ENCODE results near the gene TMEM179. TPM values are rescaled to one million over a fixed set of nuclear protein-coding genes. Genes with fewer than 3 reads are reported as not detected.
A peak's percentile ranks its signal among the peaks of the same experiment; 100 is the strongest.

The TMEM179 gene
- total and polyA plus RNA-seq, 2 of the 8 experiments (the other 6 are each of a cell fraction or from before 2014, with no cell fraction given), result 2.9 to 4.0 TPM

GRCh38 chr14:104547310-104547997 lies 57.1 kb downstream of the TMEM179 start:
- Histone ChIP-seq H3K23me2 (ENCODE audit: low read depth, low read length) (peaks cover 2% of the 10 kb centered on the region; the same call in 1 of the 2 replicates), H3K27me3 (replicated peaks in 1 of 4; ENCODE audit: control insufficient read depth in 3 of 4, extremely low read depth in 1 of 4, insufficient read depth in 3 of 4, low read length in 3 of 4) (no peaks in the 10 kb centered on the region; a peak in 1 of 7 replicates), H3K56ac (replicated peaks; ENCODE audit: insufficient read length, low read depth, low read length) (no peak overlapping the region), H3K36me3 (ENCODE audit: control insufficient read depth in 2 of 4, insufficient read depth in 4 of 4, low read length in 3 of 4) (no peaks in the 10 kb centered on the region), H2BK20ac (ENCODE audit: low read length) (no peak overlapping the region), H4K20me1 (replicated peaks in 1 of 2; ENCODE audit: control insufficient read depth in 1 of 2, insufficient read depth in 2 of 2, low read length in 2 of 2) (peaks cover 0 to 3% of the 10 kb centered on the region in 2 experiments), H4K5ac (ENCODE audit: insufficient read length, low read depth, low read length) (no peak overlapping the region), H4K8ac (ENCODE audit: extremely low read depth, insufficient read depth, low read length) (no peak overlapping the region), H3K18ac (ENCODE audit: extremely low read depth, low read length) (no peak overlapping the region), H3K79me2 (ENCODE audit: control insufficient read depth in 1 of 2, insufficient read depth in 2 of 2, low read length in 2 of 2) (no peaks in the 10 kb centered on the region), H2AK5ac (ENCODE audit: low read depth, low read length) (no peak overlapping the region), H2BK120ac (replicated peaks; ENCODE audit: low read depth, low read length) (no peak overlapping the region), H3K27ac (ENCODE audit: low read depth, low read length) (no peak overlapping the region), H2BK12ac (ENCODE audit: low read depth, low read length) (no peak overlapping the region), H4K91ac (replicated peaks; ENCODE audit: insufficient read length, low read length) (no peak overlapping the region), H3K4me3 (ENCODE audit: extremely low read depth in 1 of 4, insufficient read depth in 2 of 4, low read depth in 3 of 4, low read length in 4 of 4) (no peak overlapping the region), H3K23ac (ENCODE audit: insufficient read length) (no peak overlapping the region), H3K4ac (replicated peaks; ENCODE audit: insufficient read length, low read depth, low read length) (no peak overlapping the region), H3K79me1 (ENCODE audit: low read depth, low read length) (no peaks in the 10 kb centered on the region), H2BK15ac (ENCODE audit: low read length) (no peak overlapping the region), H2AFZ (ENCODE audit: low read length) (no peak overlapping the region), H3K14ac (ENCODE audit: insufficient read length) (no peak overlapping the region), H3K9ac (replicated peaks in 1 of 4; ENCODE audit: extremely low read depth in 1 of 4, low read depth in 3 of 4, low read length in 3 of 4) (no peak overlapping the region), H3K4me2 (ENCODE audit: insufficient read depth in 1 of 2, low read depth in 2 of 2, low read length in 2 of 2) (no peak overlapping the region), H3K9me3 (ENCODE audit: insufficient read depth in 2 of 2, low read depth in 1 of 2, low read length in 1 of 2) (no peaks in the 10 kb centered on the region), H2BK5ac (ENCODE audit: low read depth, low read length) (no peak overlapping the region), H3K4me1 (replicated peaks in 1 of 4; ENCODE audit: control insufficient read depth in 3 of 4, insufficient read depth in 4 of 4, low read length in 3 of 4) (peaks cover 0 to 3% (median 1%) of the 10 kb centered on the region in 4 experiments; a peak in 3 of 7 replicates)
- 93% methylated on average over 17 of the region's 18 CpGs; no CpG with 5 or more reads in 1 of the 2 experiments for WGBS, 2 experiments (ENCODE audit: extremely low coverage in 1 of 2, insufficient coverage in 1 of 2, insufficient read length in 1 of 2, insufficient replicate concordance in 2 of 2, low coverage in 1 of 2, low lambda C conversion rate in 2 of 2, missing lambda C conversion rate in 1 of 2)
- no peak for FAIRE-seq
- CTCF ChIA-PET (ENCODE audit: partially characterized antibody), result interaction anchor here (1.1 to 1.3 kb wide), 2 partner anchors 11 to 17 kb away, joined by 3 to 5 read pairs; no protein-coding TSS in a partner anchor
- peak in 1 of 2 experiments; percentile 37 for DNase-seq (ENCODE audit: low read depth in 1 of 2, low spot score in 2 of 2)
- POLR2A ChIA-PET (ENCODE audit: partially characterized antibody), result no interaction called here

Measured in H1 (cell line).